GM12801 (cell line): ENCODE data around the gene SLC12A5.

ENCODE experiments used
- CTCF ChIP-seq: IDR thresholded peaks from one replicate; pipeline ENCODE4 v1.5.1; 2011; ENCODE audit warnings: control low read depth; ENCODE audit not compliant: insufficient read length; ENCODE audit errors: extremely low read depth

The SLC12A5 gene

DNA sequence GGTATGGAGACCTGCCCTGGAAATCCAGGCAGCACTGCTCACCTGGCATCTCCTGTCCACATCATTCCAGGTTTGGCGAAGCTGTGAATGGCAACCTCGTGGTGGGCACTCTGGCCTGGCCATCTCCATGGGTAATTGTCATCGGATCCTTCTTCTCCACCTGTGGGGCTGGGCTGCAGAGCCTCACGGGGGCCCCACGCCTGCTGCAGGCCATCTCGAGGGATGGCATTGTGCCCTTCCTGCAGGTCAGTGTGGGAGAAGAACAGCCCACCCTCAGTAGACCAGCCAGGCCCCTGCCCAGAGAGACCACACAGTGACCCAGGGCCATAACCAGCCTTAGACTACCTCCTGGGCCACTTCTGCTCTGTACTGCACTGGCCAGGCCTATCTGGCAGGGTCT, 15.9 kb downstream of the SLC12A5 start:
- no peak for TF ChIP-seq CTCF

DNA sequence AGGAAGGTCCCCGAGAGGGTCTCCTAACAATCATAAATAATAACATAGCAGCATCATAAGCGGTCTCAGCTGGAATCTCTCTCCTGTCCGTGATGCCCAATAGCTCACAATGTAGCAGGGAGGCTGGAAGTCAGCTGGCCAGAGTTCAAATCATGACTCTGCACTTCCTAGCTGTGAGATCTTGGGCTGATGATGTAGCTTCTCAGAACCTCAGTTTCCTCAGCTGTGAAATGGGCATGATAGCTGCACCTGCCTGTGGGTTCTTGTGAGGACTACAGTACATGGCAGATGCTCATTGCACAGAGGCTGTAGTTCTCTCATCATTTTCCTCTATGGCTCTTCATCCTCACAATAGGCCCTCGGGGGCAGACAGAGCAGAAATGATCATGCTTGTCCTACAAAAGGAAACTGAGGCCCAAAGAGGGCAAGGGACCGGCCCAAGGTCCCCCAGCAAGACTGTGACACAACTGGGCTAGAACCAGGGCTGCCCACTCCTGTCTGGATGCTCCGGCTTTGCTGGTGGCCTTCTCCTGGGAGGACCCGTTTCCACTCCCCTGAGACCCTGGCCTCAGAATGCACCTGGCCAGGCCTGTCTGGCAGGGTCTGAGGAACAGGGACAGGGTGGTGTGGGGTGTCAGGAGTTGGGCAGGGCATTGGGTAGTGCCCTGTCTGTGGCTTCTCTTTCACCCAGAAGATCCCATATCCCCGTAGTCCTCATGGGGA, 17.7 kb downstream of the SLC12A5 start:
- no peak for TF ChIP-seq CTCF

GRCh38 chr20:46047821-46048220, 18.8 kb downstream of the SLC12A5 start:
- TF ChIP-seq CTCF = no peak

GRCh38 chr20:46049190-46049589, 20.2 kb downstream of the SLC12A5 start:
- TF ChIP-seq CTCF = no peak

GRCh38 chr20:46049815-46050214, 20.8 kb downstream of the SLC12A5 start:
- TF ChIP-seq CTCF = no peak

GRCh38 chr20:46050444-46050843, 21.4 kb downstream of the SLC12A5 start:
- no peak for TF ChIP-seq CTCF

DNA sequence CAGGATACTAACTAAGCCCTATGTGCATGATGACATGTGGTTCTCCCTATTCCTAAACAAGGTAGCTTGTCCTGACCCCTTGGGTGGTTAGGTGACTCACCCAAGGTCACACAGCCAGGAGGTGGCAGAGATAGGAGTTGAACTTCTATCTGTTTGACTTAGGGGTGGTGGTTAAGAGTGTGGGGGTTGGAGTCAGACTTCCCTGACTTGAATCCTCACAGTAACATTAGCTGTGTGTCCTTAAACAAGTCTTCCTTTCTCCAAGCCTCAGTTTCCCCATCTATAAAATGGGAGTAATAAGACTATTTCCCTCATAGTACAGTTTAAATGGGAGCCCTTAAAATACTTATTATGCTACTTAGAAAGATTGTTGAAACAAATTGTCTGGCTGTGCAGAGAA, 21.9 kb downstream of the SLC12A5 start:
- no peak for TF ChIP-seq CTCF
